ENCODE results near the gene RAB41.
A peak's percentile ranks its signal among the peaks of the same experiment; 100 is the strongest.
"Not testable (repeated sequence)": the region's sequence is repeated elsewhere in the genome, so short reads cannot be mapped to it uniquely, and the experiment has no call there.

The RAB41 gene

GRCh38 chrX:70289168-70289792, 7.3 kb downstream of the RAB41 start:
- H3K4me3 ChIP-seq (ENCODE audit: insufficient read depth, low read depth, low read length, poor library complexity, severe bottlenecking): peak overlapping the region; percentile 62
- no peaks in the 10 kb centered on the region for H3K9me3 ChIP-seq (ENCODE audit: control insufficient read depth, low read length)
- H3K36me3 ChIP-seq (ENCODE audit: control insufficient read depth, insufficient read depth, low read length): no peaks in the 10 kb centered on the region
- DNase-seq: no peak
- no peaks in the 10 kb centered on the region for H3K27me3 ChIP-seq (replicated peaks; ENCODE audit: control insufficient read depth, insufficient read depth, low read length, poor library complexity, severe bottlenecking)
- H3K4me1 ChIP-seq (ENCODE audit: control insufficient read depth, insufficient read depth, low read length, poor library complexity, severe bottlenecking): no peaks in the 10 kb centered on the region
- H3K27ac ChIP-seq (ENCODE audit: insufficient read depth, low read length, poor library complexity, severe bottlenecking): peak overlapping the region; percentile 51

- H3K9me3 ChIP-seq (ENCODE audit: control insufficient read depth, low read length): no peaks in the 10 kb centered on the region
- H3K27ac ChIP-seq (ENCODE audit: insufficient read depth, low read length, poor library complexity, severe bottlenecking): peak within 1 kb of the TSS; percentile 51
- no peaks in the 10 kb centered on the region for H3K4me1 ChIP-seq (ENCODE audit: control insufficient read depth, insufficient read depth, low read length, poor library complexity, severe bottlenecking)
- peak; percentile 55 to 71 (median 64) for DNase-seq
- H3K27me3 ChIP-seq (replicated peaks; ENCODE audit: control insufficient read depth, insufficient read depth, low read length, poor library complexity, severe bottlenecking): no peaks in the 10 kb centered on the region
- H3K36me3 ChIP-seq (ENCODE audit: control insufficient read depth, insufficient read depth, low read length): no peaks in the 10 kb centered on the region
- H3K4me3 ChIP-seq (ENCODE audit: insufficient read depth, low read depth, low read length, poor library complexity, severe bottlenecking): peak within 1 kb of the TSS; percentile 62
These were observed 8.1 kb downstream of the RAB41 start, which contains the start of the genes KIF4A and PDZD11 for GRCh38 chrX:70289793-70290770. TSS of gene KIF4A (plus strand) at chrX:70290104. CDS start at chrX:70290459, 355 bp downstream. TSS of gene PDZD11 (minus strand) at chrX:70289927. CDS start at chrX:70289341, 586 bp downstream.

GRCh38 chrX:70292788-70293187, 10.8 kb downstream of the RAB41 start:
- Histone ChIP-seq H3K36me3 (ENCODE audit: control insufficient read depth, insufficient read depth, low read length) (no peaks in the 10 kb centered on the region), H3K4me1 (ENCODE audit: control insufficient read depth, insufficient read depth, low read length, poor library complexity, severe bottlenecking) (no peaks in the 10 kb centered on the region), H3K27ac (ENCODE audit: insufficient read depth, low read length, poor library complexity, severe bottlenecking) (no peak overlapping the region), H3K27me3 (replicated peaks; ENCODE audit: control insufficient read depth, insufficient read depth, low read length, poor library complexity, severe bottlenecking) (no peaks in the 10 kb centered on the region), H3K4me3 (ENCODE audit: insufficient read depth, low read depth, low read length, poor library complexity, severe bottlenecking) (no peak overlapping the region), H3K9me3 (ENCODE audit: control insufficient read depth, low read length) (no peaks in the 10 kb centered on the region)
- DNase-seq: no peak

- Histone ChIP-seq H3K9me3 (ENCODE audit: control insufficient read depth, low read length) (no peaks in the 10 kb centered on the region), H3K27me3 (replicated peaks; ENCODE audit: control insufficient read depth, insufficient read depth, low read length, poor library complexity, severe bottlenecking) (no peaks in the 10 kb centered on the region), H3K4me1 (ENCODE audit: control insufficient read depth, insufficient read depth, low read length, poor library complexity, severe bottlenecking) (no peaks in the 10 kb centered on the region), H3K4me3 (ENCODE audit: insufficient read depth, low read depth, low read length, poor library complexity, severe bottlenecking) (no peak overlapping the region), H3K36me3 (ENCODE audit: control insufficient read depth, insufficient read depth, low read length) (no peaks in the 10 kb centered on the region), H3K27ac (ENCODE audit: insufficient read depth, low read length, poor library complexity, severe bottlenecking) (no peak overlapping the region)
- DNase-seq: no peak
These were observed 11.6 kb downstream of the RAB41 start for GRCh38 chrX:70293621-70294020.

- H3K9me3 ChIP-seq (ENCODE audit: control insufficient read depth, low read length): no peaks in the 10 kb centered on the region
- DNase-seq: no peak
- H3K4me1 ChIP-seq (ENCODE audit: control insufficient read depth, insufficient read depth, low read length, poor library complexity, severe bottlenecking): no peaks in the 10 kb centered on the region
- no peak overlapping the region for H3K4me3 ChIP-seq (ENCODE audit: insufficient read depth, low read depth, low read length, poor library complexity, severe bottlenecking)
- H3K36me3 ChIP-seq (ENCODE audit: control insufficient read depth, insufficient read depth, low read length): no peaks in the 10 kb centered on the region
- no peaks in the 10 kb centered on the region for H3K27me3 ChIP-seq (replicated peaks; ENCODE audit: control insufficient read depth, insufficient read depth, low read length, poor library complexity, severe bottlenecking)
- no peak overlapping the region for H3K27ac ChIP-seq (ENCODE audit: insufficient read depth, low read length, poor library complexity, severe bottlenecking)
These were observed 19.7 kb downstream of the RAB41 start for GRCh38 chrX:70301716-70302115.

- Histone ChIP-seq H3K4me3 (ENCODE audit: insufficient read depth, low read depth, low read length, poor library complexity, severe bottlenecking) (no peak overlapping the region), H3K36me3 (ENCODE audit: control insufficient read depth, insufficient read depth, low read length) (no peaks in the 10 kb centered on the region), H3K4me1 (ENCODE audit: control insufficient read depth, insufficient read depth, low read length, poor library complexity, severe bottlenecking) (no peaks in the 10 kb centered on the region), H3K9me3 (ENCODE audit: control insufficient read depth, low read length) (no peaks in the 10 kb centered on the region), H3K27me3 (replicated peaks; ENCODE audit: control insufficient read depth, insufficient read depth, low read length, poor library complexity, severe bottlenecking) (no peaks in the 10 kb centered on the region), H3K27ac (ENCODE audit: insufficient read depth, low read length, poor library complexity, severe bottlenecking) (no peak overlapping the region)
- no peak for DNase-seq
These were observed 31.5 kb downstream of the RAB41 start for GRCh38 chrX:70313503-70313902.

- DNase-seq: no peak
- no peaks in the 10 kb centered on the region for H3K36me3 ChIP-seq (ENCODE audit: control insufficient read depth, insufficient read depth, low read length)
These were observed 40.8 kb downstream of the RAB41 start for GRCh38 chrX:70322784-70323183.

GRCh38 chrX:70323628-70324027, 41.7 kb downstream of the RAB41 start:
- not testable (repeated sequence) for H3K36me3 ChIP-seq (ENCODE audit: control insufficient read depth, insufficient read depth, low read length); H3K9me3 ChIP-seq (ENCODE audit: control insufficient read depth, low read length); DNase-seq; H3K4me1 ChIP-seq (ENCODE audit: control insufficient read depth, insufficient read depth, low read length, poor library complexity, severe bottlenecking); H3K27ac ChIP-seq (ENCODE audit: insufficient read depth, low read length, poor library complexity, severe bottlenecking); H3K4me3 ChIP-seq (ENCODE audit: insufficient read depth, low read depth, low read length, poor library complexity, severe bottlenecking); H3K27me3 ChIP-seq (replicated peaks; ENCODE audit: control insufficient read depth, insufficient read depth, low read length, poor library complexity, severe bottlenecking)

More at GRCh38 chrX:70322784-70323183, 40.8 kb downstream of the RAB41 start:
- Histone ChIP-seq H3K4me3 (ENCODE audit: insufficient read depth, low read depth, low read length, poor library complexity, severe bottlenecking) (no peak overlapping the region), H3K27ac (ENCODE audit: insufficient read depth, low read length, poor library complexity, severe bottlenecking) (no peak overlapping the region), H3K9me3 (ENCODE audit: control insufficient read depth, low read length) (no peaks in the 10 kb centered on the region), H3K4me1 (ENCODE audit: control insufficient read depth, insufficient read depth, low read length, poor library complexity, severe bottlenecking) (no peaks in the 10 kb centered on the region), H3K27me3 (replicated peaks; ENCODE audit: control insufficient read depth, insufficient read depth, low read length, poor library complexity, severe bottlenecking) (no peaks in the 10 kb centered on the region)

GRCh38 chrX:70324326-70324725, 42.4 kb downstream of the RAB41 start:
- no peak overlapping the region for H3K4me3 ChIP-seq (ENCODE audit: insufficient read depth, low read depth, low read length, poor library complexity, severe bottlenecking)
- no peak overlapping the region for H3K27ac ChIP-seq (ENCODE audit: insufficient read depth, low read length, poor library complexity, severe bottlenecking)
- H3K36me3 ChIP-seq (ENCODE audit: control insufficient read depth, insufficient read depth, low read length): no peaks in the 10 kb centered on the region
- DNase-seq: no peak
- H3K9me3 ChIP-seq (ENCODE audit: control insufficient read depth, low read length): no peaks in the 10 kb centered on the region
- no peaks in the 10 kb centered on the region for H3K4me1 ChIP-seq (ENCODE audit: control insufficient read depth, insufficient read depth, low read length, poor library complexity, severe bottlenecking)
- H3K27me3 ChIP-seq (replicated peaks; ENCODE audit: control insufficient read depth, insufficient read depth, low read length, poor library complexity, severe bottlenecking): no peaks in the 10 kb centered on the region

GRCh38 chrX:70331161-70331560, 49.2 kb downstream of the RAB41 start:
- H3K36me3 ChIP-seq (ENCODE audit: control insufficient read depth, insufficient read depth, low read length): no peaks in the 10 kb centered on the region
- no peak for DNase-seq
- no peak overlapping the region for H3K27ac ChIP-seq (ENCODE audit: insufficient read depth, low read length, poor library complexity, severe bottlenecking)
- no peaks in the 10 kb centered on the region for H3K9me3 ChIP-seq (ENCODE audit: control insufficient read depth, low read length)
- H3K27me3 ChIP-seq (replicated peaks; ENCODE audit: control insufficient read depth, insufficient read depth, low read length, poor library complexity, severe bottlenecking): no peaks in the 10 kb centered on the region
- no peak overlapping the region for H3K4me3 ChIP-seq (ENCODE audit: insufficient read depth, low read depth, low read length, poor library complexity, severe bottlenecking)
- H3K4me1 ChIP-seq (ENCODE audit: control insufficient read depth, insufficient read depth, low read length, poor library complexity, severe bottlenecking): no peaks in the 10 kb centered on the region
